Measurements from ENCODE around the gene TMEM250. TPM values are rescaled to one million over a fixed set of nuclear protein-coding genes. Genes with fewer than 3 reads are reported as not detected.
A peak's percentile ranks its signal among the peaks of the same experiment; 100 is the strongest.

Gene TMEM250
- total RNA-seq, 1 donor from 2014 or later: 37.4 TPM

GRCh38 chr9:136131629-136132511, 13.2 kb upstream of the TMEM250 start:
- no peak overlapping the region for H3K4me3 Mint-ChIP-seq
- no peak for DNase-seq (ENCODE audit: low read depth, low spot score)
- TF ChIP-seq CTCF (conservative IDR thresholded peaks at IDR 0.05): no peak
- no peaks in the 10 kb centered on the region for H3K36me3 Mint-ChIP-seq (ENCODE audit: low read depth)
- no peaks in the 10 kb centered on the region for H3K9me3 Mint-ChIP-seq
- H3K27me3 Mint-ChIP-seq (ENCODE audit: low read depth): peaks cover 55% of the 10 kb centered on the region
- H3K27ac Mint-ChIP-seq (ENCODE audit: unreplicated experiment): peak overlapping the region; percentile 62
- H3K4me1 Mint-ChIP-seq: peaks cover 5% of the 10 kb centered on the region

- no peak for TF ChIP-seq CTCF (conservative IDR thresholded peaks at IDR 0.05)
- no peak for DNase-seq (ENCODE audit: low read depth, low spot score)
- Mint-ChIP-seq H3K36me3 (ENCODE audit: low read depth) (no peaks in the 10 kb centered on the region), H3K27ac (ENCODE audit: unreplicated experiment) (no peak overlapping the region), H3K27me3 (ENCODE audit: low read depth) (peaks cover 40% of the 10 kb centered on the region), H3K4me3 (no peak overlapping the region), H3K9me3 (peaks cover 5% of the 10 kb centered on the region), H3K4me1 (peaks cover 3% of the 10 kb centered on the region)
Measured at GRCh38 chr9:136129176-136129575, 10.5 kb upstream of the TMEM250 start.

- peaks cover 34% of the 10 kb centered on the region for H3K27me3 Mint-ChIP-seq (ENCODE audit: low read depth)
- DNase-seq (ENCODE audit: low read depth, low spot score): no peak
- H3K9me3 Mint-ChIP-seq: peaks cover 5% of the 10 kb centered on the region
- no peak for TF ChIP-seq CTCF (conservative IDR thresholded peaks at IDR 0.05)
- peak overlapping the region; percentile 57 for H3K27ac Mint-ChIP-seq (ENCODE audit: unreplicated experiment)
- H3K4me1 Mint-ChIP-seq: no peaks in the 10 kb centered on the region
- no peaks in the 10 kb centered on the region for H3K36me3 Mint-ChIP-seq (ENCODE audit: low read depth)
- H3K4me3 Mint-ChIP-seq: no peak overlapping the region
Measured at GRCh38 chr9:136128436-136128835, 9.8 kb upstream of the TMEM250 start.

- no peak overlapping the region for H3K4me3 Mint-ChIP-seq
- TF ChIP-seq CTCF (conservative IDR thresholded peaks at IDR 0.05): no peak
- H3K4me1 Mint-ChIP-seq: no peaks in the 10 kb centered on the region
- peaks cover 5% of the 10 kb centered on the region for H3K9me3 Mint-ChIP-seq
- H3K36me3 Mint-ChIP-seq (ENCODE audit: low read depth): no peaks in the 10 kb centered on the region
- peaks cover 33% of the 10 kb centered on the region for H3K27me3 Mint-ChIP-seq (ENCODE audit: low read depth)
- no peak overlapping the region for H3K27ac Mint-ChIP-seq (ENCODE audit: unreplicated experiment)
- DNase-seq (ENCODE audit: low read depth, low spot score): no peak
Measured at GRCh38 chr9:136127313-136127712, 8.6 kb upstream of the TMEM250 start.

GRCh38 chr9:136124976-136125692, 6.5 kb upstream of the TMEM250 start:
- Mint-ChIP-seq H3K4me3 (no peak overlapping the region), H3K27ac (ENCODE audit: unreplicated experiment) (no peak overlapping the region), H3K27me3 (ENCODE audit: low read depth) (peaks cover 20% of the 10 kb centered on the region), H3K36me3 (ENCODE audit: low read depth) (no peaks in the 10 kb centered on the region), H3K4me1 (no peaks in the 10 kb centered on the region), H3K9me3 (peaks cover 5% of the 10 kb centered on the region)
- no peak for TF ChIP-seq CTCF (conservative IDR thresholded peaks at IDR 0.05)
- no peak for DNase-seq (ENCODE audit: low read depth, low spot score)
